GM11168 (cell line): Measurements from ENCODE around the gene PRUNE1.

Experiments
- in situ Hi-C: fragments of 300-500 bp; cut with MboI; formaldehyde crosslinking; loops from one replicate; pipeline ENCODE4 v1.12.0; 2022; ENCODE audit warnings: low sequenced_read_pairs; ENCODE audit not compliant: unreplicated experiment

Gene PRUNE1

GRCh38 chr1:151070474-151071276 lies 62.4 kb downstream of the PRUNE1 start, which contains the start of gene GABPB2:
Gene GABPB2, plus strand, starts transcription at chr1:151070761. Its CDS starts 17,429 bp downstream, at chr1:151088190.
- in situ Hi-C loops, result no loop called here

- in situ Hi-C loops, result no loop called here
Measured at GRCh38 chr1:151072224-151072623, 64.0 kb downstream of the PRUNE1 start.
